HG02623 (cell line): ENCODE results near the gene CACNA1H.
"Not testable (repeated sequence)": the region's sequence is repeated elsewhere in the genome, so short reads cannot be mapped to it uniquely, and the experiment has no call there.

Source experiments
- ATAC-seq: cut with Tn5 transposase; IDR thresholded peaks from one replicate; pipeline ENCODE4 v1.9.1; 2021; ENCODE audit warnings: moderate library complexity; ENCODE audit not compliant: unreplicated experiment

Gene CACNA1H

GRCh38 chr16:1262210-1262845 lies 109.4 kb downstream of the CACNA1H start:
- no peak for ATAC-seq

DNA sequence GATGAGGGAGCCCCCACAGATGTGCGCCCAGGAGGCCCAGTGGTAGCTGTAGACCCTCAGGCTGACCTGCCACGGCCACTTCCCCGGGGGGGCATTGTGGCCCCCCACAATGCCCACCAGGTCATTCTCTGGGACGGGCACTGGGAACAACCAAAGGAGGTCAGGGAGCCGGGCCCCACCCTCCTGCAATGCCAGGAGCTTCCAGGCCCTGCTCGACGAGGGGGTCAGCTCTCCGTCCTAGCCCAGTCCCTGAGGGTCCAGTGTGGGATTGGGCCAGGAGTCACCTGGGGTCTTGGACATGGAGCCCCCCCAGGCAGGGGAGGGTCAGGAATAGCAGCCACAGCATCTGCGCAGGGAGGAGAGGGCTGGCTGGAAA lies 109.9 kb downstream of the CACNA1H start:
- ATAC-seq = no peak

- no peak for ATAC-seq
These were observed 110.9 kb downstream of the CACNA1H start for GRCh38 chr16:1263591-1264344.

- ATAC-seq = no peak
These were observed 111.6 kb downstream of the CACNA1H start for GRCh38 chr16:1264345-1265089.

DNA sequence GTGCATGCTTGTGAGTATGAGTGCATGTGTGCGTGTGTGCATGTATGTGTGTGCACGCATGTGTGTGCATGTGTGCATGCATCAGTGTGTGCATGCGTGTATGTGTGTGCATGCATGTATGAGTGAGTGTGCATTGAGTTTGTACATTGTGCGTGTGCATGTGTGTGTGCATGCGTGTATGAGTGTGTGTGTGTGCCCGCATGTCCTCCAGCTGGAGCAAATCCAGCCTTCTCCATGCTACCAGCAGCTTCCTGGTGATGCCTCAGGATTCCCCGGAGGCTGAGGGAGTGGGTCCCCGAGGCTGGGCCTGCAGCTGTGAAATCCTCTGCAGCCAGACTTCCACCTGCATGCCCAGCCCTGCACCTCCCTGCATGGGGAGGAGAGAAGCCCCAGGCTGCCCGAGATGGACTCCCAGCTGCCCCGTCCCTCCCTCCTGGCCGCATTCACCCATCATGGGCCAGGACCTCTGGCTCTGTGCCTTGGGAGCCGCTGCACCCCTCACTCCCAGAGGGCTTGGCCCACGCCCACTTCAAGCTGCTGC lies 112.3 kb downstream of the CACNA1H start:
- no peak for ATAC-seq

DNA sequence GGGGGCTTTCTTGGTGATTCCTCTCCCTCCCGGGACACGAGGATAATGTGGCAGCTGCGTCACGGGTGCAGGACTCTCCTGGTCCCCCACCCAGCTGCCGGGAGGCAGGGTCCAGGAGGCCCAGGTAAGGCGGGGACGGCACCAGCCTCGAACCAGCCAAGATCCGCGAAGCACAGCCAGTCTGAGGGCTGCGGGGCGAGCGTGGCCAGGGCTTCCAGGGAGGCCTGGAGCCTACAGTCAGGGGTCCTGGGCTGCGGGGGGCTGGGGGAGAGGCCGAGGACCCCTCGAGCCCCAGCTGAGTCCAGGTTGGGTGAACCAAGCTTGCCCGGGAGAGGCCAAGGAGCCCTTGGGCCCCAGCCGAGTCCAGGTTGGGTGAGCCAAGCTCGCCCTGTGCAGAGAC lies 112.9 kb downstream of the CACNA1H start:
- no peak for ATAC-seq

- not testable (repeated sequence) for ATAC-seq
These were observed 116.5 kb downstream of the CACNA1H start for GRCh38 chr16:1269418-1269817.

DNA sequence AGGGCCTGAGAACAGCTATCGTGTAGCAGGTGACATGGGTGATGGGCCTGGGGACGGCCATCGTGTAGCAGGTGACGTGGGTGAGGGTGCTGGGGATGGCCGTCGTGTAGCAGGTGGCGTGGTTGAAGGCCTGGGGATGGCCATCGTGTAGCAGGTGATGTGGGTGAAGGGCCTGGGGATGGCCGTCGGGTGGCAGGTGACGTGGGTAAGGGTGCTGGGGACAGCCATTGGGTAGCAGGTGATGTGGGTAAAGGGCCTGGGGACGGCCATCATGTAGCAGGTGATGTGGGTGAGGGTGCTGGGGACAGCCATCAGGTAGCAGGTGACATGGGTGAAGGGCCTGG lies 118.4 kb downstream of the CACNA1H start:
- no peak for ATAC-seq
